GM12801 (cell line): ENCODE measurements around the gene SLC16A12.

ENCODE experiments used
- CTCF ChIP-seq: IDR thresholded peaks from one replicate; pipeline ENCODE4 v1.5.1; 2011; ENCODE audit warnings: control low read depth; ENCODE audit not compliant: insufficient read length; ENCODE audit errors: extremely low read depth

Gene SLC16A12

GRCh38 chr10:89425000-89425399 is 110.4 kb downstream of the SLC16A12 start:
- no peak for TF ChIP-seq CTCF

GRCh38 chr10:89421018-89421476 is 114.3 kb downstream of the SLC16A12 start:
- no peak for TF ChIP-seq CTCF

- no peak for TF ChIP-seq CTCF
These were observed 115.8 kb downstream of the SLC16A12 start for GRCh38 chr10:89419548-89419947.

- no peak for TF ChIP-seq CTCF
These were observed 118.9 kb downstream of the SLC16A12 start for GRCh38 chr10:89416465-89416864.

GRCh38 chr10:89414879-89415821 is 120.2 kb downstream of the SLC16A12 start:
- no peak for TF ChIP-seq CTCF

- TF ChIP-seq CTCF, result no peak
These were observed 121.1 kb downstream of the SLC16A12 start, which contains the start of gene IFIT5 for GRCh38 chr10:89414146-89414878. TSS of gene IFIT5 (plus strand) at chr10:89414568. CDS start at chr10:89414799, 231 bp downstream.

- no peak for TF ChIP-seq CTCF
These were observed 121.9 kb downstream of the SLC16A12 start for GRCh38 chr10:89413398-89413912.
